ENCODE results near the gene MITF.
"Not testable (repeated sequence)": the region's sequence is repeated elsewhere in the genome, so short reads cannot be mapped to it uniquely, and the experiment has no call there.

The MITF gene

DNA sequence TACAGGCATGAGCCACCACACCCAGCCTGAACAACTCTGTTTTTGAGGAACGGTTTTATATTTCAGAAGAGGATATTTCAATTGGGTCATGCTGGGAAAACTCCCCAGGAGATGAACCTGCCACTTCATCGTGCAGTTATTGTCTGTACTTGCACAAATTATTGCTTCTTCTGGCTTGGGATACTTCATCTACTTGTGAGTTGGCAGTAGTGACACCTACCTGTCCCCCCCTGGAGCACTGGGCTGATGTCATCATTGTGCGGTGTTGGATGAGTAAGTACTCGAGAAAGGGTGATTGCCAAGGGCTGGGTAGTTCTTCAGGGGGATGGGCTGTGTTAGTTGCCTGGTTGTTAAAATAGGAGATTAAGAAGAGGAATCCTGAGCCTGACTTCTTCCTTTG, 175.1 kb downstream of the MITF start:
- DNase-seq (ENCODE audit: low read depth in 2 of 2), result no peak

GRCh38 chr3:69915726-69916125, 176.5 kb downstream of the MITF start:
- no peak for DNase-seq (ENCODE audit: low read depth in 2 of 2)

- not testable (repeated sequence) for DNase-seq (ENCODE audit: low read depth in 2 of 2)
Observed at GRCh38 chr3:69920009-69920408, 180.7 kb downstream of the MITF start.

GRCh38 chr3:69921651-69922050, 182.4 kb downstream of the MITF start:
- no peak for DNase-seq (ENCODE audit: low read depth in 2 of 2)

DNA sequence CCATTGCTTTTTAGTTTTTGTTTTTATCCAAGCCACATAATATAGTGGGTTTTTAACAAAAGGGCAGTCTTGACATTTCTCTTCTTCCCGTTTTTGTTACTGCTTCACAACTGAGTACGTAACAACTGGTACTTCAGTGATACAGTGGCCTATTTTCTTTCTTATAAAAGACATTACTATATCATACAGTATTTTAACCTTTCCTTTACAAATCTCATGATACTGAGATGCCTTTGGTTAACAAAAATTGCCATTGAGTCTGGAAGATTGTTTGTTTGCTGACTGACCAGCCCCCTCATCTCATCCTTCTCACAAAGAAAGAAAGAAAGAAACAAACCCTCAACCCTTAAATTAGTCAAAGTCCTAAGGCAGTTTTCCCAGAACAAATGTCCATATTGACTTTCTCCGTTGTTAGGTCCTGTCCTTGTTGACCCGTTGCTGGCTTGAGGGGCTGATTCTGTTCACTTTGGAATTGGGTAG, 183.3 kb downstream of the MITF start:
- DNase-seq (ENCODE audit: low read depth in 2 of 2), result no peak

DNA sequence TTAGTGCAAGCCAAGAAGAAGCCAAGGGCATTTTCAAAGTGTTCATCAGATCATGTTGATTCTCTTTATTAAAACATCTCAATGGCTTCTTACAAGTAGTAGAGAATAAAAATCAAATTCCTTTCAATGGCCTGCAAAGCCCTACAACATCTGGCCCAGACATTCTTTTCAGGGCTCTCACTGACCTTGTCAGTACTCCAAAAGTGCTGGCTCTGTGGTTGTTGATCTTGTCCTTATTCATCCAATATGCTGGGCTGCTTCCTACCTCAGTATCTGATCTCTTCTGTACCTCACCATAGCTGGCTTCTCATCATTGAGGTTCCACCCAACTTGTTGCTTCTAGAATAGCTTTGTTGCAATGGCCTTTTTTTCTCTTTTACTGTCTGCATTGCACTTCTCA, 186.2 kb downstream of the MITF start:
- DNase-seq (ENCODE audit: low read depth in 2 of 2), result no peak

GRCh38 chr3:69926385-69926784, 187.1 kb downstream of the MITF start:
- DNase-seq (ENCODE audit: low read depth in 2 of 2), result no peak

DNA sequence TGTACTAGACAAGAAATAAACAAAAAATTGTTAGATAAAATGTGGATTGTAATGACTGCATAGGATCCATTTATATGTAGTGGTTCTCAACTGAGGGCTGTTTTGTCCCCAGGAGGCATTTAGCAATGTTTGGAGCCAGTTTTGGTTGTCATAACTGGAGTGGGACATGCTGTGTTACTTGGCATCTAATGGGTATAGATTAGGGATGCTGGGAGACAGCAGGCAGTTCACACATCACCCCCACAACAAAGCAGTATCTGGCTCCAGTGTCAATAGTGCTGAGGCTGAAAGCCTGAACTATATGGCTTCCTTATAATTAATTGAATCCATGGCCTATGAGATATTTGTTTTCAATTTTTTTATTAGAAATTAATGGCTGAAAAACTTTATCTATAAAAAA, 188.3 kb downstream of the MITF start:
- DNase-seq (ENCODE audit: low read depth in 2 of 2), result no peak

GRCh38 chr3:69929019-69929418, 189.8 kb downstream of the MITF start:
- no peak for DNase-seq (ENCODE audit: low read depth in 2 of 2)

DNA sequence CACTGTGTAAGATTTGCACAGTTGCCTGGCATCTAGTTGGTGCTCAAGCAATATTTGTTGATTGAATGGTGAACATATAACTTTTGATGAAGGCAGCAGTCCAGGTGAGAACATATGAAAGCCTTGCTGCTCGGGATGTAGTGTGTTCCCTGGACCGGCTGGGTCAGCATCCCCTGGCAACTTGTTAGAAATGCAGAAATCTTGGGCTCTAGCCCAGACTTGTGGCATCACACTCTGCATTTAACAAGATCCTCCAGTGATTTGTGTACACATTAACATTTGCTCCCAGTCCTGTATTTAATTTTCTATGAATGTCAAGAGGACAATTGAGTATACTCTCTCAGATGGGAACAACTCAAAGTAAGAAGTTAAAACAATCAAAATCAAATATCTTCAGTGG, 191.3 kb downstream of the MITF start:
- no peak for DNase-seq (ENCODE audit: low read depth in 2 of 2)

DNA sequence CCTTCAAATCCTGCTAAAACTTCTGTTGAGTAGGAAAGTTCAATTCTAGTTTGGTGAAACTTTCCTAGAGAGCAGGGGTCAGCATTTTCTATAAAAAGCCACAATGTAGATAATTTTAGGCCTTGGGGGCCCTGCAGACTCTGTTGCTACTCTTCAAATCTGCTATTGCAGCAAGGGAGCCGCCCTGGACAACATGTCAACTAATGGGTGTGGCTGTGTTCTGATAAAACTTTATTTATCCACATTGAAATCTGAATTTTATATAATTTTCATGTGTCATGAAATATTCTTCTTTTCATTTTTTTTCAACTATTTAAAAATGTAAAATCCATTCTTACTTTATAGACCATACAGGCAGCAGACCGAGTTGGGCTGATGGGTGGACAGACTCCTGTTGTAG, 192.8 kb downstream of the MITF start:
- DNase-seq (ENCODE audit: low read depth in 2 of 2), result no peak

GRCh38 chr3:69932501-69932900, 193.2 kb downstream of the MITF start:
- DNase-seq (ENCODE audit: low read depth in 2 of 2), result no peak

GRCh38 chr3:69934398-69934797, 195.1 kb downstream of the MITF start:
- DNase-seq (ENCODE audit: low read depth in 2 of 2), result no peak

DNA sequence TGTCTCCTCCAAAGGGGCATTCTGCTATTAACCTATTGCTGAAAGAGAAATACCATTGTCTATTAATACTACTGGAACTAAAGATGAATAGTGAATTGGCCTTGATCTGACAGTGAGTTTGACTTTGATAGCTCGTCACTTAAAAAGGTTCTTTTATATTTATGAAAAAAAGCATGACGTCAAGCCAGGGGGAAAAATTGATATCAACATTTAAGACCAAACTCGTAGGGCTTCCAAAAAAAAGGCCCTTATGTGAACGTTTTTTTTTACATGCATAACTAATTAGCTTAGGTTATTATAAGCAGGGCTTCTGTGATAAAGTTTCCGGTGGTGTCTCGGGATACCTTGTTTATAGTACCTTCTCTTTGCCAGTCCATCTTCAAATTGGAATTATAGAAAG, 197.0 kb downstream of the MITF start:
- no peak for DNase-seq (ENCODE audit: low read depth in 2 of 2)

GRCh38 chr3:69938061-69938460, 198.8 kb downstream of the MITF start:
- no peak for DNase-seq (ENCODE audit: low read depth in 2 of 2)

DNA sequence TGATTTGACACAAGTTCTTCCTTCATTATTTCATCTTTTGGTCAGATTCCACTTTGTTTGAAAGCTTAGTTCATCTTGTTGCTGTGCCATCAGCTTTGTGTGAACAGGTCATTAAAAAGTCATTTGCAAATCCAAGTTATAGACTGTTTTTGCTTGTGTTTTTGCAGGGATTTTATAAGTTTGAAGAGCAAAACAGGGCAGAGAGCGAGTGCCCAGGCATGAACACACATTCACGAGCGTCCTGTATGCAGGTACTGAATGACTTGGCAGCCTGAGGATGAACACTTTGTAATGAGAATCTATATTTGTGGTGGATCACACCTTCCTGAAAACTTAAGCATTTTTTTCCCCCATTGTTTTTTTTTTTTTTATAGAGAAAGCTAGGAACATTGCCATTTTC, 199.7 kb downstream of the MITF start:
- no peak for DNase-seq (ENCODE audit: low read depth in 2 of 2)

- DNase-seq (ENCODE audit: low read depth in 2 of 2), result no peak
Observed at GRCh38 chr3:69941037-69941436, 201.8 kb downstream of the MITF start.

- DNase-seq (ENCODE audit: low read depth in 2 of 2), result no peak
Observed at GRCh38 chr3:69941439-69942176, 202.3 kb downstream of the MITF start.

DNA sequence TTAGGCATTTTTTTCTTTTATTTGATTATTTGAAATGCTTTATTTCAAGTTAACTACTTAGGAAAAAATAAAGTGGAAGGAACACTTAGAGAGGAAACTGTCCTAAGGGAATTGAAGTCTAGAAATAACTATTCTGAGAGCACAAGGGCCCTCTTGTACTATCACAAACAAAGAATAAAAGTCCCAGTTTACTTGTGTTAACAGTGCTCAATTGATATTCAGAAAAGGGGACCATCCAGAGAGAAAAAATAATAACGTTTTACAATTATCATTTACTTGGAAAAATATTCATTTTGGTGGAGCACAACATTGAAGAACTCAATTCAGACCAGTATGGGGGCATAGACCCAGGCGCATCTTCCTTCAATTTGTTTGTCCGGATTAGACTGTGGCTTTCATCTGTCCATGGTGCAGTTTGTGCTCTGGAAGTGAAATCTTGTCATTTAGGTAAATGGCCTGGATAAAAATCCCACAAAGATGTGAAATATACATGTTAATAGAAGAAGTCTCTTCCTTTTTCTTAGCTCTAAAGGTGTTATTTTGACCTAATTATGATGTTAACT, 205.7 kb downstream of the MITF start:
- no peak for DNase-seq (ENCODE audit: low read depth in 2 of 2)

DNA sequence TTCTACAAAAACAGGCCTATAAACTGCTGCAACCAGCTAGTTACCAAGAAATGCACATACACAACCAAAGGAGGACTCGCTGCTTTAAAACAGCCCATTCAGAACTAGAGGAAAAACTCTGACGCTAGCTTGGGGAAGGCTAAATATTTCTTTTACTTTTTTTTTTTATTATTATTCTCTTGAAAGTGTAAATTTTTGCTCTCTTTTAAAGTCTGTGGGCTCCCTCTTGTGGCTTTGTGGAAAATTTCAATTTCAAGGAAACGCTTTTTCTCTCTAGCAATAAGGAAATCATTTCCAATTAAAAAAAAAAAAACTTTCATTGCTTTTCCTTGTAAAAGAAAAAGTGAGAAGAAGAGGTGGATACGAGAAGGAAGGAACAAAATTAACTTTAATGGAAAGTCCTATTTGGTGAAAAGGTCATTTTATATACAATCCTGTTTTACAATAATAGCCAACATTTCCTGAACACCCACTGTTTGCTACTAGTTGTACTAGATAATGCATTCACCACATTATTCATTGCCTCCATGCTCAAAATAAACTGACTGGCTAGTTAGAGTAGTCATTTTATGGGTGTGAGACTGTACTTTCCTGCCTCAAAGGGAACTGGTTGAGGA, 209.1 kb downstream of the MITF start:
- DNase-seq (ENCODE audit: low read depth in 2 of 2), result no peak

DNA sequence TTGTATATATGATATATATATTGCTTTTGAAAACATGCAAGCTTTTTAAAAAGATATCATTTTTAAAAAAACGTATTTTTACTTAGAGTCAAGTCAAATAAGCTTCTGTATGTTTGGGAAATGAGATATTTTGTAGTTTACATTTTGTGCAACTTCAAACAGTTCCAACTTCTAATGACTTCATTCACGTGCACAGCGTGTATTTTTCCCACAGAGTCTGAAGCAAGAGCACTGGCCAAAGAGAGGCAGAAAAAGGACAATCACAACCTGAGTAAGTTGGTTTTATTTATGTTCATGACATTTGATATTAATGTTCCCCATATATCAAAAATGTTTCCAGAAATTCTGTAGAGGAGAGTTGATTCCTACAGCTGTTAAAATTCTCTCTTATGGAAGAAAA, 212.4 kb downstream of the MITF start:
- DNase-seq (ENCODE audit: low read depth in 2 of 2), result no peak

- no peak for DNase-seq (ENCODE audit: low read depth in 2 of 2)
Observed at GRCh38 chr3:69959581-69959980, 220.3 kb downstream of the MITF start.

- DNase-seq (ENCODE audit: low read depth in 2 of 2), result no peak
Observed at GRCh38 chr3:69961706-69962439, 222.6 kb downstream of the MITF start.
